Measurements from ENCODE around the gene HP1BP3. TPM values are rescaled to one million over a fixed set of nuclear protein-coding genes. Genes with fewer than 3 reads are reported as not detected.

Gene HP1BP3
- total RNA-seq, 2 donors from 2014 or later: 223 to 244 TPM

GRCh38 chr1:20717452-20718342, 69.4 kb downstream of the HP1BP3 start, which contains the start of gene KIF17:
Gene KIF17, minus strand, starts transcription at chr1:20718007. Its CDS starts 301 bp downstream, at chr1:20717706.
- Mint-ChIP-seq H3K27ac (no peak within 1 kb of the TSS), H3K36me3 (ENCODE audit: low read depth) (no peaks in the 10 kb centered on the region), H3K9me3 (no peaks in the 10 kb centered on the region), H3K27me3 (peaks cover 18% of the 10 kb centered on the region), H3K4me3 (peak within 1 kb of the TSS; percentile 58), H3K4me1 (no peaks in the 10 kb centered on the region)
- peak; percentile 79 for ATAC-seq (replicated peaks)

- H3K9me3 Mint-ChIP-seq: no peaks in the 10 kb centered on the region
- ATAC-seq (replicated peaks): no peak
- no peaks in the 10 kb centered on the region for H3K36me3 Mint-ChIP-seq (ENCODE audit: low read depth)
- H3K27ac Mint-ChIP-seq: no peak overlapping the region
- H3K4me1 Mint-ChIP-seq: no peaks in the 10 kb centered on the region
- H3K4me3 Mint-ChIP-seq: peak overlapping the region; percentile 56
- H3K27me3 Mint-ChIP-seq: peaks cover 18% of the 10 kb centered on the region
Observed at GRCh38 chr1:20716232-20716631, 70.9 kb downstream of the HP1BP3 start.

GRCh38 chr1:20715406-20715805, 71.7 kb downstream of the HP1BP3 start:
- H3K9me3 Mint-ChIP-seq: no peaks in the 10 kb centered on the region
- no peaks in the 10 kb centered on the region for H3K4me1 Mint-ChIP-seq
- H3K36me3 Mint-ChIP-seq (ENCODE audit: low read depth): no peaks in the 10 kb centered on the region
- peaks cover 18% of the 10 kb centered on the region for H3K27me3 Mint-ChIP-seq
- no peak overlapping the region for H3K4me3 Mint-ChIP-seq
- no peak for ATAC-seq (replicated peaks)
- H3K27ac Mint-ChIP-seq: no peak overlapping the region

- H3K9me3 Mint-ChIP-seq: no peaks in the 10 kb centered on the region
- H3K4me3 Mint-ChIP-seq: no peak overlapping the region
- H3K36me3 Mint-ChIP-seq (ENCODE audit: low read depth): no peaks in the 10 kb centered on the region
- H3K27me3 Mint-ChIP-seq: peaks cover 15% of the 10 kb centered on the region
- no peaks in the 10 kb centered on the region for H3K4me1 Mint-ChIP-seq
- H3K27ac Mint-ChIP-seq: no peak overlapping the region
- ATAC-seq (replicated peaks): no peak
Observed at GRCh38 chr1:20713440-20713839, 73.7 kb downstream of the HP1BP3 start.

GRCh38 chr1:20712215-20712577, 74.9 kb downstream of the HP1BP3 start:
- Mint-ChIP-seq H3K27ac (no peak overlapping the region), H3K27me3 (peaks cover 15% of the 10 kb centered on the region), H3K36me3 (ENCODE audit: low read depth) (no peaks in the 10 kb centered on the region), H3K9me3 (no peaks in the 10 kb centered on the region), H3K4me1 (no peaks in the 10 kb centered on the region), H3K4me3 (no peak overlapping the region)
- ATAC-seq (replicated peaks): no peak

- H3K4me1 Mint-ChIP-seq: no peaks in the 10 kb centered on the region
- peak; percentile 24 for ATAC-seq (replicated peaks)
- H3K9me3 Mint-ChIP-seq: no peaks in the 10 kb centered on the region
- peaks cover 12% of the 10 kb centered on the region for H3K27me3 Mint-ChIP-seq
- H3K4me3 Mint-ChIP-seq: no peak overlapping the region
- H3K27ac Mint-ChIP-seq: no peak overlapping the region
- H3K36me3 Mint-ChIP-seq (ENCODE audit: low read depth): no peaks in the 10 kb centered on the region
Observed at GRCh38 chr1:20711285-20712214, 75.6 kb downstream of the HP1BP3 start.

GRCh38 chr1:20710469-20711284, 76.4 kb downstream of the HP1BP3 start:
- no peak overlapping the region for H3K4me3 Mint-ChIP-seq
- H3K4me1 Mint-ChIP-seq: no peaks in the 10 kb centered on the region
- H3K36me3 Mint-ChIP-seq (ENCODE audit: low read depth): no peaks in the 10 kb centered on the region
- ATAC-seq (replicated peaks): no peak
- no peaks in the 10 kb centered on the region for H3K9me3 Mint-ChIP-seq
- H3K27ac Mint-ChIP-seq: no peak overlapping the region
- H3K27me3 Mint-ChIP-seq: peaks cover 6% of the 10 kb centered on the region

- H3K4me1 Mint-ChIP-seq: no peaks in the 10 kb centered on the region
Observed at GRCh38 chr1:20709868-20710267, 77.2 kb downstream of the HP1BP3 start.

GRCh38 chr1:20708891-20709290, 78.2 kb downstream of the HP1BP3 start:
- no peak overlapping the region for H3K27ac Mint-ChIP-seq
- H3K36me3 Mint-ChIP-seq (ENCODE audit: low read depth): no peaks in the 10 kb centered on the region
- H3K4me3 Mint-ChIP-seq: no peak overlapping the region
- H3K27me3 Mint-ChIP-seq: no peaks in the 10 kb centered on the region
- H3K9me3 Mint-ChIP-seq: no peaks in the 10 kb centered on the region
- no peaks in the 10 kb centered on the region for H3K4me1 Mint-ChIP-seq
- no peak for ATAC-seq (replicated peaks)

More at GRCh38 chr1:20709868-20710267, 77.2 kb downstream of the HP1BP3 start:
- no peak overlapping the region for H3K4me3 Mint-ChIP-seq
- no peaks in the 10 kb centered on the region for H3K9me3 Mint-ChIP-seq
- H3K27ac Mint-ChIP-seq: no peak overlapping the region
- H3K27me3 Mint-ChIP-seq: peaks cover under 1% of the 10 kb centered on the region
- ATAC-seq (replicated peaks): no peak
- no peaks in the 10 kb centered on the region for H3K36me3 Mint-ChIP-seq (ENCODE audit: low read depth)

GRCh38 chr1:20708057-20708456, 79.0 kb downstream of the HP1BP3 start:
- Mint-ChIP-seq H3K36me3 (ENCODE audit: low read depth) (no peaks in the 10 kb centered on the region), H3K4me1 (no peaks in the 10 kb centered on the region), H3K9me3 (no peaks in the 10 kb centered on the region), H3K4me3 (no peak overlapping the region), H3K27me3 (peaks cover 3% of the 10 kb centered on the region), H3K27ac (no peak overlapping the region)
- ATAC-seq (replicated peaks): no peak

GRCh38 chr1:20706841-20707240, 80.3 kb downstream of the HP1BP3 start:
- Mint-ChIP-seq H3K36me3 (ENCODE audit: low read depth) (no peaks in the 10 kb centered on the region), H3K9me3 (no peaks in the 10 kb centered on the region), H3K27ac (no peak overlapping the region), H3K27me3 (peaks cover 3% of the 10 kb centered on the region), H3K4me1 (no peaks in the 10 kb centered on the region), H3K4me3 (no peak overlapping the region)
- no peak for ATAC-seq (replicated peaks)

GRCh38 chr1:20705203-20705755, 81.8 kb downstream of the HP1BP3 start:
- Mint-ChIP-seq H3K27me3 (peaks cover 3% of the 10 kb centered on the region), H3K9me3 (no peaks in the 10 kb centered on the region), H3K36me3 (ENCODE audit: low read depth) (no peaks in the 10 kb centered on the region), H3K27ac (no peak overlapping the region), H3K4me1 (no peaks in the 10 kb centered on the region), H3K4me3 (no peak overlapping the region)
- ATAC-seq (replicated peaks): no peak

GRCh38 chr1:20704390-20705202, 82.5 kb downstream of the HP1BP3 start:
- Mint-ChIP-seq H3K27me3 (peaks cover 3% of the 10 kb centered on the region), H3K9me3 (no peaks in the 10 kb centered on the region), H3K4me1 (no peaks in the 10 kb centered on the region), H3K4me3 (no peak overlapping the region), H3K36me3 (ENCODE audit: low read depth) (no peaks in the 10 kb centered on the region), H3K27ac (no peak overlapping the region)
- no peak for ATAC-seq (replicated peaks)

Measured in activated T-helper 17 cell treated with anti-CD3 and anti-CD28 coated beads, Interleukin-2, amount 50 U/mL, for 72 hours (primary cell).